GM19238 (cell line): ENCODE data around the gene SULF2.

Experiments
- DNase-seq: peaks from one replicate; pipeline ENCODE4 v3.0.0; 2011; ENCODE audit warnings: low spot score; ENCODE audit not compliant: insufficient read length

Gene SULF2

GRCh38 chr20:47669489-47669888 is 115.8 kb downstream of the SULF2 start:
- no peak for DNase-seq

GRCh38 chr20:47669152-47669425 is 116.2 kb downstream of the SULF2 start:
- no peak for DNase-seq

DNA sequence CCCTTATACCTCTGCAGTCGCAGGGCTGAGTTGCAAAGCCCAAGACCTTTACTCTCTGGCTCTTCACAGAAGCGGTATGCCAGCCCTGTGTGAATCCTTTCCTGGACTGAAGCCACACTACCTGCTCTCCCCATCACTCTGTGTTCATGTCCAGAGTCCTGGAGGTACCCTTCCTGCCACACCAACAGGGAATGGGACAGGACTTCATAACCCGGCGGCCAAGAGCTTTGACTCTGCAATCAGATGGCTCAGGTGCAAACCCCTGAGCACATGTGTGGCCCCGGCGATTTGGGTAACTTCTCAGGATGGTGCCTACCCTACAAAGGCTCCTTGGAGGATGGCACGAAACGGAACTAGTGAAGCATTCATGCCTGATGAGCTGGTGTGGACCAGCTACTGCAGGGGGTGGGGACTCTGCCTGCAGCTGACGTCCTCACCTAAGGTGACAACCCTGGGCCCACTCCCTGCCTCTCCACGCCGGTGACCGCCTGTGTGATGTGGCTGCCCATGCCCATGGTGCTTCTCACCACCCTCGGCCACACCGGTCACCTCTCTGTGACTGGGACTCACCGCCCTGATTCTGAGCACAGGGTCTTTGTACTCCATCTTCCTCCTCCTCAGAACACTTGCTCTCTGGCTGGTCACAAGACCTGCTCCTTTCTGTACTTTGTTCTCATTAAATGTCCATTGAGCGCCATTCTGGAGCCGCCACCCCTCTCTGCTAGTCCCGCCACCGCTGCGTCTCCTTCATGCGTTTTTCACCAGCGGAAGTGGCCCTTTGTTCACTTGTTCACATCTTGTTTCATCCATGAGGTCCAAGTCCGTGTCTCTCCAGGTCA is 116.7 kb downstream of the SULF2 start:
- DNase-seq, result no peak

GRCh38 chr20:47667531-47668312 is 117.6 kb downstream of the SULF2 start:
- no peak for DNase-seq

DNA sequence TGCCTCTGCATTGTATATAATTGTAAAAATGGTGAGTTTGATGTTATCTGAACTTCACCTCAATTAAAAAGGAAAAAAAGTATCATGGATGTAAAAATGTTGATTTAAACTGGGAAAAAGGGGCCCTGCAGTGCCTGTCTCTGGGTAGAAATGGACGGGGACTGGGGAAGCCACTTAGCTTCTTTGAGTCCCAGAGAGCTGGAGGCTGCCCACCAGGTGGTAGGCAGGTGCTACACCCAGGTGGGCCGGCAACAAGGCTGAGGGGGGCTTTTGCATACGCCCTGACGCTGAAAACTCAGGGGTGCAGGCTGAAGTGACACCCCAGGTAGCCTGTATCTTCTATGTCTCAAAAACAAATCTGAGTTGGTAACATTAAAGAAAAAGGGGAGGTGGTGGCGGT is 118.2 kb downstream of the SULF2 start:
- DNase-seq, result no peak

DNA sequence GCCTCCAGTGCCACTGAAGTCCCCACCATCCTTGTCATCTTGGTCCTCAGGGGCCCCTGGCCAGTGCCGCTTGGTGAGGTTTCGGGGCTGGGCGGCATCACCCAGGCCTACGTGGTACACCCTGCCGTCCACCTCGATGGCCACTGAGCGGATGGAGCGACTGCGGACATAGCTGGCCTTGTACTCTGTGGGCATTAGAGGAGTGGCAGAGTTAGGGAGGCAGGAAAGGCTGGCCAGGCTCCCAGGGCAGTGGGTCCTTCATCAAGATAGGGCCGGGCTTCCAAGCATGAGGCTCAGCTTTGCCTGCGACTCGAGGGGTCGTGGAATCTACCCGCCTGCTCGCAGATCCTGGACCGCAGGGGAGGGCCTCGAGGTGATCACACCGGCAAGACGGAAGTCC is 119.0 kb downstream of the SULF2 start:
- DNase-seq, result no peak

GRCh38 chr20:47665221-47665991 is 119.9 kb downstream of the SULF2 start:
- DNase-seq, result no peak

DNA sequence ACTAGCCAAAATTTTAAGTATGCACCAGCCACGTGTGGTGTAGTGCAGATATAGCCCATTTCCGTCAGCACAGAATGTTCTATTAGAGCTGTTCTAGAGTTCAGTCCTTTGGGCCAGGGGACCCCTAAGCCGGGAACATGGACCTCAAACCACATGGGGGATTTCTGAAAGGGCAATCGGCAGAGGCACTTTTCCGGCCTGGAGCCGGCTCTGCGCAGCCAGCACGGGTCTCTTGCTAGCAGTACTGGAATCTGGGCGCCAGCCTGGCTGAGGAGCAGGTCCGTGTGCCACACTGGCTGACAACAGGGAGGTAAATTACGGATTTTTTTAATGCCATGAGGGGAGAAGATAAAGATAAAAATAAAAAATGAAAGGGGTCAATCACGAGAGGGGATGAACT is 120.5 kb downstream of the SULF2 start:
- no peak for DNase-seq

DNA sequence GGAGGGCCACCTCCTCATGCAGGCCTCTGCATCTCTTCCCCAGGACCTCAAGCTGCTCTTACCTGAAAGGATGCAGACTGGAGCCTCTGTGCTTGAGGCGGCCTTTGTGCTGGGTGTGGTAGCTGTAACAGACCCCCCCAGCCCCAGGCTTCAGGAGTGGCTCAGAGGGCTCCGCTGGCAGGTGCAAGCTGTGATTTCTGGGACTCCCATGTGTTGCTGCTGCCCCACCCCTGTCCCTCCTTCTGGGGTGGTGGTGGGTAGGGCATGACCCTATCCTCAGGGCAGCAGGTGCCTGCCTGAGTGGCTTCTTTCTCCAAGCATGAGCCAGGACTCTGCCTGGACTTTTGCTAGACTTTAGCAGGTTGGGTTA is 121.2 kb downstream of the SULF2 start:
- DNase-seq, result no peak

- peak; percentile 71 for DNase-seq
Measured at GRCh38 chr20:47663354-47664067, 121.8 kb downstream of the SULF2 start.

DNA sequence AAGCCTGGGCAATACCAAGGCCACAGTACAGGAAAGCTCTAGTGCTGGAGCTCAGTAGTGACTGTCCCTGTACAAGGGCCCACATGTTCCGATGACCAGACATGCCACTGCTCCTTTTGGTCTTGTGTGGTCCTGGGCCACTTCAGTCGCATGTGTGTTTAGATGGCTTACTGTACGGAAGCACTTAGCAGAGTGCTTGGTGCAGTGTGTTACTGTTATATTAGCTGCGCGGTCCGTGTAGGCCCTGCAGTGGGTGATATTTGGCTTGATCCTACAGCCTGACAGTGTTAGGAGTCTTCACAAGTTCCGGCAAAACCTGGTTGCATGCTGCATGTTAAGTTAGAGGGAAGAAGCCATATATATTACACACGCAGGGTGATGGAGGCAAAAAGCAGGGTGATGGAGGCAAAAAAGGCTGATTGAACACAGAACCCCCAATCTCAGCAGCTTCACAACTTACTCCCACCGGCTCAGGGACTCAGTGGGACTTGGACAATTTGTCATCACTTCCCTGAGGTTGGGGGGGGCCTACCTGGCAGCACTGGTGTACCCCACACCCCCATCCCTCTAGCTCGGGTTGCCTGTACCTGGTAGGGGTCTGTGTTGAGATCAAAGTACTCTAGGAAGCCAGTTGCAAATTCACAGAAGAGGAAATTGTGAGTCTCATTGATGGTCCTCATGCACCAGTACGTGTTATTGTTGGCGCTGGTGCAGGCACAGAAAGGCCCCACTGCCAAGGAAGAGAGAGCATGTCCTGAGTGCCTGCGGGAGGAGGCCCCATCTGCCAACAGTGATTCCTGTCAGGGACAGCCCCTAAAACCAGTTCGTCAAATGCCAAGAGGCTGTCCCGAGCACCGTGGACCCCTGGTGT is 122.6 kb downstream of the SULF2 start:
- DNase-seq, result no peak

DNA sequence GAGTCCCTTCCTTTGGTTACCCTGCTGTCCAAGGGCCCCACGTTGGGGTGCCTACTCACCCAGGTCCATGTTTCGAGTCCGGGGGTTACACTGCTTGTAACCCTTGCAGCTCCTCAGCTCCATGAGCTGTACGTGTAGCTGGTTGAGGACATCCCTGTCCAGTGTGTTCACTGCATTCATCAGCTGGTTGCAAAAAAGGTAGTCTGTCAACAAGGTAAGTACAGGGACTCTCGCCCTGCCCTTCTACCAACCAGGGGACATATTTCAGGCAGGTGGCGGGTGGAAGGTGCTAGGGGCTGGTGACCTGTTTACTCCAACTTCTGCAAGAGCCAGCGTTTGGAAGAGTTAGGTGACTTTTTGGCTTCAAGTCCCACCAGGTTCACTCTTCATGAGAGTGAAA is 123.6 kb downstream of the SULF2 start:
- no peak for DNase-seq

DNA sequence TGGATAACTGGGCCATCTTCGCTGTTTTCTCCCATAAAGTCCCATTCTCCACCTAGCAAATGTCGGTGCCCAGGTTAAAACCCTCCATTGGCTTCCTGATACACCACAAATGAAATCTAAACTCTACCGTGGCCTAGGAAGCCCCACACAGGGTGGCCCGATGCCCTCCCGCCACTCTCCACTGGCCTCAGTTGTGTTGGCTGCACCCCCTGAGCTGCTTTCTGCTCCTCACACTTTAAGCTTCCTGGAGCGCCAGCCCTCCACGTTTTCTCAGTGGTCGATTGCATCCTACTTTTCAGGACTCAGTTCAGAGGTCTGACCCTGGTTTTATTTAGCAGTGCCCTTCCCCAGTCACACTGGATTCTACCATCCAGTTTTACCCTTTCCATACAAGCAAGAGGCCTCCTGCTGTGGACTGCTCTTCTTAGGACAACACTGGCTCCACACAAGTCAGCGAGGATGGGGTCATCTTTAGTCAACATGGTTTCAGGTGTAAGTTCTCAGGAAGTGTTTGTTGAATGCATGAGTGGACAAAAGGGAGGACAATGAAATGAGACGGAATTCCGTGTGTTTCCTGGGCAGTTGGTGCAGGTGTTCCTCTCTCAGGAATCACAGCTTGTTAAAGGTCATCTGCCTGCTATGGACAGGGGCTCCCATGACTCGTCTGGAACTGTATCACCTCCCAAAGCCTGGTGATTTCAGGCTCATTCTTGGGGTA is 124.1 kb downstream of the SULF2 start:
- DNase-seq, result no peak

GRCh38 chr20:47660602-47660905 is 124.7 kb downstream of the SULF2 start:
- DNase-seq, result no peak

- no peak for DNase-seq
Measured at GRCh38 chr20:47659904-47660601, 125.2 kb downstream of the SULF2 start.

GRCh38 chr20:47656318-47656717 is 129.0 kb downstream of the SULF2 start:
- DNase-seq, result no peak

DNA sequence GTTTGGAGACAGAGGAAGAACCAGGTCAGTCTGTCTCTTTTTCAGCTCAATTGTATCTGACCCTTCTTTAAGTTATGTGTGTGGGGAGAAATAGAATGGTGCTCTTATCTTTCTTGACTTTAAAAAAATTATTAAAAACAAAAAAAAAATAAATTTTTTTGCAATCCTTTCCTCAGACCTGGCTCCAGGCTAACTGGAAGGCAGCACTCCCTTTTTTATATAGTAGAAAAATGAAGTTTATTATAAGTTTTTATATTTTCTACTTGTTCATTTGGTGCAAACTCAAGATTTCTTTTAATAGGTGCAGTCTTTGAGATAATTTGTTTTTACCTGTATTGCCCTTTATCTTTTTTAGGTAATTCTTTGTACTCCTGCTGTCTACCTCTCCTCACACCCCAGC is 129.6 kb downstream of the SULF2 start:
- DNase-seq, result no peak

- no peak for DNase-seq
Measured at GRCh38 chr20:47654370-47654769, 130.9 kb downstream of the SULF2 start.

DNA sequence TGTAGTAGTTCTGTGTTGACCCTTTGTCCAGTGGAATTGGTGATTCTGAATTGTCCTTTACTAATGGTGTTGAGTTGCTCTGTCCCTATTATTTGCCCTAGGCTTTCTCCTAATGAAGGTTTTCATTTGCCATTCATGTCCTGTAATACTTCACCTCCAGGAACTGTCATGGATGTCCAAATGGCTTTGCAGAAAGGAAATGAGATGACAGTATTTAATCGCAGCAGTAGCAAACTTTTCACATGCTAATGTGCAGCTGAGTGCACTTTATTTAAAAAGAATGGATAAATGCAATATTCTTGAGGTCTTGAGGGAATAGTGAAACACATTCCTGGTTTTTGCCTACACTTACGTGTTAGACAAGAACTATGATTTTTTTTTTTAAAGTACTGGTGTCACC is 131.4 kb downstream of the SULF2 start:
- DNase-seq, result no peak

GRCh38 chr20:47652794-47653193 is 132.5 kb downstream of the SULF2 start:
- DNase-seq, result no peak
